NT2/D1 (cell line): Measurements from ENCODE around the gene CROCC2.

ENCODE experiments used
- DNase-seq: peaks from one replicate; pipeline ENCODE4 v3.0.0-alpha.2; 2011; ENCODE audit warnings: low read depth, low spot score
- H3K27me3 ChIP-seq: 2 replicates; pipeline ENCODE4 v1.6.0; 2011; ENCODE audit warnings: mild to moderate bottlenecking; ENCODE audit not compliant: insufficient read length, insufficient read depth
- H3K36me3 ChIP-seq: 2 replicates; pipeline ENCODE4 v1.6.1; 2011; ENCODE audit warnings: mild to moderate bottlenecking, low read length, mixed read lengths; ENCODE audit not compliant: insufficient read depth, insufficient read length
- H3K4me1 ChIP-seq: 2 replicates; pipeline ENCODE4 v1.5.1; 2011; ENCODE audit not compliant: insufficient read depth, insufficient read length
- H3K4me3 ChIP-seq: 2 replicates; pipeline ENCODE4 v1.5.1; 2011; ENCODE audit warnings: low read depth; ENCODE audit not compliant: insufficient read length
- H3K9ac ChIP-seq: 2 replicates; pipeline ENCODE4 v1.6.0; 2011; ENCODE audit warnings: low read depth; ENCODE audit not compliant: insufficient read length
- H3K9me3 ChIP-seq: 2 replicates; pipeline ENCODE4 v1.5.1; 2011; ENCODE audit warnings: mild to moderate bottlenecking, low read length; ENCODE audit not compliant: insufficient read depth
- SUZ12 ChIP-seq: IDR thresholded peaks from 2 replicates; pipeline ENCODE4 v1.6.1; 2011; ENCODE audit not compliant: insufficient read length, insufficient read depth; ENCODE audit errors: extremely low read depth
- YY1 ChIP-seq: IDR thresholded peaks from 2 replicates; pipeline ENCODE4 v1.6.1; 2011; ENCODE audit not compliant: insufficient read length, insufficient read depth
- ZNF274 ChIP-seq: IDR thresholded peaks from 2 replicates; pipeline ENCODE4 v1.6.1; 2011; ENCODE audit warnings: mild to moderate bottlenecking, low read depth, low read length

The CROCC2 gene

DNA sequence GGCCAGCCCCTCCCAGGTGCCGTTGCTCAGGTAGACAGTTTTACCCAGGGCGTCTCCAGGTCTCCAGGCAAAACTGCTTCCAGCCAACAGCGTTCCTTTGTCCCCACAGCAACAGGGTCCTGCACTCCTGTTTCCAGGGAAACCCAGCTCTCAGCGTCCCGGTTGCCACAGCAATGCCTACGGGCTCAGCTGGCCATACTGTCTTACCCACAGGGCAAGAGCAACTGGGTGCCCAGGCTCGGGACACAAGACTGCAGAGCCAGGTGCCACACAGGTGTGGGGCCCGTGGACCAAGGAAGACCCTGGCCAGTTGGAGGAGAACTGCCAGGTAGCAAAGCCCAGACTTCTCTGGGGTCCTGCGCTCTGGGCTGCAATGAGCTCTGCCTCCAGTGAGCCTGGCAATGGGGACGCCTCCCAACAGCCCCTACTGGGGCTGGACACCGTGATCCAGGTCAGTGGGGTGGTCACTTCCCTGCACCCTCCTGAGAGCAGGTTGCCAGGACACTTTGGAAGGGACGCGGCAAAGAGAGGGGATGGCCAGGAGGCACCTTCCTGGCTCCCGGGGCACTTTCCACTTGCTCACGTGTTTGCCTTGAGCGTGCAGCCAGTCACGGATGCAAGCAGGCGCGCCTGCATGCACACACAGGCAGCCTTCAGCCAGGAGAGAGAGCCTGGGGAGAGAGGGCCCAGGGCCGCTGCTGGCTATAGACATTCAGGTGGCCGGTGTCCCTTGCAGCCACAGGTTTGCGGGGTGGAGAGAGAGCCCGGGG lies at the start of gene CROCC2:
Gene CROCC2, plus strand, starts transcription at position 196 of the 770 bp plus-strand sequence. Its CDS starts 178 bp downstream, at position 374.
- Histone ChIP-seq H3K36me3 (no peaks in the 10 kb centered on the region), H3K27me3 (peaks cover 6% of the 10 kb centered on the region), H3K4me1 (peaks cover 10% of the 10 kb centered on the region), H3K9ac (no peak within 1 kb of the TSS), H3K4me3 (no peak within 1 kb of the TSS), H3K9me3 (peaks cover 7% of the 10 kb centered on the region; the same call in 1 of the 2 replicates)
- TF ChIP-seq SUZ12 (no peak), ZNF274 (no peak), YY1 (no peak)
- DNase-seq: no peak

DNA sequence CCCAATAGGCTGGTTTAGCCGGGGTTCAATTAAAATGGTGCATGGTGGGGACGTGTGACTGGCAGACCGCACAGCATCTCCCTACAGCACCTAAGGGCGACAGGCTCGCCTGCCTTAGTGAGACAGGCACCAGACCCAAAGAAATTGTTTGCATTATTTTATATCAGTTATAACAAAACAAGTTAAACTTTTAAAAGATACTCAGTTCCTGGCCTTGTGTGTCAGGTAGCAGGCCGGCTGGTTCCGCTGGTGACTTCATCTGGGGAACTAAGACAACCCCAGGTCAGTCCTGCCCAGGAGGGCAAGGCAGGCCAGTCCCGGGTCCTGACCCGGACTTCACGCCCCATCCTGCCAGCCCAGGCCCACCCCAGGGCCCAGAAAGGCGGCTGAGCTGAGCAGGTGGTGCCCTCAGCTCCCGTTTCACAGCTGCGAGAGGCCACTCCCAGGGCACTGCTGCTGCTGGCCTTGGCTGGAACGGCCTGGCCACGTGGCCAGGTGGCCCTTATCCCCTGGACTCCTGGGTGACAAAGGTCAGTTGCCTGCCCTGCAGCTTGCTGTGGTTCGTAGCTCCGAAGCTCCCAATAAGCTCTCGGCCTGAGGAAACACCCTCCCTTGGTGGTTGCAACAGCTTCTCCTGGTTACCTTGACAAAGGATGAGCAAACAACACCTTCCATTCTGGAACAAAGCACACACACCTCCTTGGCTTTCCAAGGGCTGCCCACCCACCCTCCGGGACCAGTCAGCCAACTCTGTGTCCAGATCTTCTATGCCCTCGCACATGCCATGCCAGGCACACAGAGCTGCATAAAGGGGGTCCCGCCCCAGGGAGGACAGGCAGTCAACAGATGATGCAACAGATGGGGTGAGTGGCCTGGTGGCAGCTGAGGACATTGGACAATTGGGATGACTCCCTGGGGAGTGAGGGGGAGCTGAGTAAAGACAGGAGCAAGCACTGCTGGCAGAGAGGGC lies 48.8 kb upstream of the CROCC2 start:
- TF ChIP-seq ZNF274 (no peak), SUZ12 (no peak), YY1 (no peak)

DNA sequence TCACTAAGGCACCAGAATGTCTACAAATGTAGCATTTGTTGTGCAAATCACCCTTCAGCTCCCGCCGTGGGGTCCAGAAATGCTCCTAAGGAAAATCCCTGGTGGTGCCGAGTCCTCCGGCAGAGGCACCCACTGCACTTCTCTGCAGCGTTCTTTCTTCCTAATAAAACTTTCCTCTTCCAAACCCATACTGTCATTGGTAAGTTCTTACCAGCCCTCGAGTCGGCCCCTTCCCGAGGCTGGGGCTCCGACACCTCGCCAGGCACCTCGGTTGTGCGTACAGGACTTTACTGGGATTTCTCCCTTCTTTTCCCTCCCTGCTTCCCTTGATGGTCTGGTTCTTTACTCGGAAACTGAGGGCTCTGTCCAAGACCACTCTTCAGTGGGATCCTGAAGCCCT lies 47.8 kb upstream of the CROCC2 start:
- Histone ChIP-seq H3K27me3 (no peaks in the 10 kb centered on the region), H3K4me3 (no peak overlapping the region), H3K36me3 (no peaks in the 10 kb centered on the region), H3K9me3 (peaks cover 10% of the 10 kb centered on the region; the same call in 1 of the 2 replicates), H3K4me1 (peaks cover 4% of the 10 kb centered on the region), H3K9ac (no peak overlapping the region)
- TF ChIP-seq YY1 (no peak), SUZ12 (no peak), ZNF274 (no peak)
- DNase-seq: no peak

More for the DNA sequence above, 48.8 kb upstream of the CROCC2 start:
- Histone ChIP-seq H3K4me1 (peaks cover 4% of the 10 kb centered on the region), H3K4me3 (no peak overlapping the region), H3K36me3 (no peaks in the 10 kb centered on the region), H3K27me3 (no peaks in the 10 kb centered on the region), H3K9ac (no peak overlapping the region), H3K9me3 (peaks cover 10% of the 10 kb centered on the region; the same call in 1 of the 2 replicates)
- no peak for DNase-seq

GRCh38 chr2:240858871-240859270 lies 47.3 kb upstream of the CROCC2 start:
- DNase-seq: no peak
- H3K4me1 ChIP-seq: peaks cover 4% of the 10 kb centered on the region
- TF ChIP-seq SUZ12 (no peak), ZNF274 (no peak), YY1 (no peak)
- no peak overlapping the region for H3K4me3 ChIP-seq
- no peaks in the 10 kb centered on the region for H3K27me3 ChIP-seq
- no peaks in the 10 kb centered on the region for H3K36me3 ChIP-seq
- no peak overlapping the region for H3K9ac ChIP-seq
- H3K9me3 ChIP-seq: peaks cover 10% of the 10 kb centered on the region; the same call in 1 of the 2 replicates

DNA sequence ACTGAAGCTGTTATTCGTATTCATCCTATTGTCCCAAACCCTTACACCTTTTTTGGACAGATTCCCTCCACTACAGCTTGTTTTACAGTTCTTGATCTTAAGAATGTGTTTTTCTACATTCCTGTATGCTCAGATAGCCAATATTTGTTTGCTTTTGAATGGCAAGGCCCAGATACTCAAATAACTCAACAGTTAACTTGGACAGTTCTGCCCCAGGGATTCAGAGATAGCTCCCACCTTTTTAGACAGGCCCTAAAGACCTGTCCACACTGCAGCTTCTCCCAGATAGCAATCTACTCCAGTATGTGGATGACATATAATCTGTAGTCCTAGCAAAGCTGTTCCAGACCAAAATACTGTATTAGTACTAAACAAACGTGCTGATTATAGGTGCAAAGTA lies 44.6 kb upstream of the CROCC2 start:
- Histone ChIP-seq H3K9me3 (no peaks in the 10 kb centered on the region), H3K27me3 (no peaks in the 10 kb centered on the region)
- no peak for DNase-seq

DNA sequence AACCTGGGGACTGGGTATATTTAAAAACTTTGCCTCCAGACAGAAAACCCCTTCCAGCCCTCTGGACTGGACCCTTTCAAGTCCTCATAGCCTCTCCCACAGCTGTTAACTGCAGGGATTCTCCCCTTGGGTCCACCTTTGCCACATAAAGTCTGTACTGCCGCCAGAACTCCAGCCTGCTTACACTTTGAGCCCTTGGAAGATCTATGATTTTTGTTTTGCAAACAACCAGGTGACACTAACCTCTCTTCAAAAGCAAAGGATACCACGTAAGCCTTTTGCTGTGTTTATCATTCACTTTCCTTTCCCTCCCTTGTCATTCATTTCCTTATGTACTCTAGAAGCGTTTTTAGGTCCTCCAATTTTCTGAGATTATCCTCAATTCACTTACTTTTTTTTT lies 41.7 kb upstream of the CROCC2 start:
- no peak for DNase-seq
- H3K9me3 ChIP-seq: no peaks in the 10 kb centered on the region

More for the DNA sequence above, 44.6 kb upstream of the CROCC2 start:
- no peaks in the 10 kb centered on the region for H3K36me3 ChIP-seq
- peaks cover 4% of the 10 kb centered on the region for H3K4me1 ChIP-seq
- H3K4me3 ChIP-seq: no peak overlapping the region
- TF ChIP-seq ZNF274: no peak
- no peak for TF ChIP-seq YY1
- no peak for TF ChIP-seq SUZ12
- H3K9ac ChIP-seq: no peak overlapping the region

DNA sequence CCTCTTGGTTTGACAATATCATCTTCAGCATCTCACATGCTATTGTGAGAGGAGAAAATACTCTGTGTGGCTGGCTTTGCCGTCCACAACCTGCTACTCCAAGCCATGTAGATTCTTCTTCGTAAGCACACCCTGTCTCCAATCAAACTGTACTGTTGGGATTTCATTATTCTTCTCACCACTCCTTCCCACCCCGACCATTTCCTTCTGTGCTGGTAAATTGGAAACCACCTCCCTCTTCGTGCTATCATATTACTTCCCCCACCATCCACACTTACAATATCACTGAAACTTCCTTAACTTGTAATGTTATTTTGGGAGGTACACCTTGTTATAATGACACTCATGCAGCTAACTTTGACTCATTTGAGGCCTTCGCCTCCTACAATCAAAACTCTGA lies 40.7 kb upstream of the CROCC2 start:
- TF ChIP-seq ZNF274 (no peak), SUZ12 (no peak)
- Histone ChIP-seq H3K9me3 (no peaks in the 10 kb centered on the region), H3K9ac (no peak overlapping the region), H3K36me3 (no peaks in the 10 kb centered on the region), H3K27me3 (no peaks in the 10 kb centered on the region), H3K4me3 (no peak overlapping the region), H3K4me1 (peaks cover 4% of the 10 kb centered on the region)
- no peak for DNase-seq

More for the DNA sequence above, 41.7 kb upstream of the CROCC2 start:
- Histone ChIP-seq H3K9ac (no peak overlapping the region), H3K27me3 (no peaks in the 10 kb centered on the region), H3K36me3 (no peaks in the 10 kb centered on the region), H3K4me3 (no peak overlapping the region), H3K4me1 (peaks cover 4% of the 10 kb centered on the region)
- TF ChIP-seq SUZ12 (no peak), ZNF274 (no peak), YY1 (no peak)
